Bronchial epithelial cell (primary cell): ENCODE data around the gene DDX25. TPM values are rescaled to one million over a fixed set of nuclear protein-coding genes. Genes with fewer than 3 reads are reported as not detected.

ENCODE experiments used
- DNase-seq: peaks from one replicate; pipeline ENCODE4 v3.0.0-alpha.2; 2010; ENCODE audit warnings: low read depth
- FAIRE-seq: peaks from 2 replicates; lab custom pipeline; 2011; peaks lifted over from hg19 to GRCh38; lab: Jason Lieb, UNC
- H3K27me3 ChIP-seq: 2 replicates; pipeline ENCODE4 v1.5.1; 2011; ENCODE audit warnings: low read length; ENCODE audit not compliant: control insufficient read depth, insufficient read depth
- H3K36me3 ChIP-seq: 2 replicates; pipeline ENCODE4 v1.5.1; 2011; ENCODE audit warnings: low read length; ENCODE audit not compliant: control insufficient read depth, insufficient read depth
- H3K4me3 ChIP-seq: 2 replicates; pipeline ENCODE4 v1.5.1; 2011; ENCODE audit warnings: mild to moderate bottlenecking, low read depth, low read length, control low read depth
- total RNA-seq: library from RNA; depleted of rRNA; stranded (reverse); fragments of >200 nt; gene quantifications from 2 replicates; pipeline ENCODE4 v1.2.1, GENCODE V29; 2014
- TF ChIP-seq, protein P1 (sequence below): IDR thresholded peaks from 2 replicates; pipeline ENCODE4 v1.5.1; 2011; ENCODE audit warnings: mild to moderate bottlenecking, moderate library complexity, low read length, control low read depth, inconsistent platforms; ENCODE audit not compliant: insufficient read depth, severe bottlenecking

DDX25 gene
- total RNA-seq, 1 donor from 2014 or later: not detected

- TF ChIP-seq, protein P1, sequence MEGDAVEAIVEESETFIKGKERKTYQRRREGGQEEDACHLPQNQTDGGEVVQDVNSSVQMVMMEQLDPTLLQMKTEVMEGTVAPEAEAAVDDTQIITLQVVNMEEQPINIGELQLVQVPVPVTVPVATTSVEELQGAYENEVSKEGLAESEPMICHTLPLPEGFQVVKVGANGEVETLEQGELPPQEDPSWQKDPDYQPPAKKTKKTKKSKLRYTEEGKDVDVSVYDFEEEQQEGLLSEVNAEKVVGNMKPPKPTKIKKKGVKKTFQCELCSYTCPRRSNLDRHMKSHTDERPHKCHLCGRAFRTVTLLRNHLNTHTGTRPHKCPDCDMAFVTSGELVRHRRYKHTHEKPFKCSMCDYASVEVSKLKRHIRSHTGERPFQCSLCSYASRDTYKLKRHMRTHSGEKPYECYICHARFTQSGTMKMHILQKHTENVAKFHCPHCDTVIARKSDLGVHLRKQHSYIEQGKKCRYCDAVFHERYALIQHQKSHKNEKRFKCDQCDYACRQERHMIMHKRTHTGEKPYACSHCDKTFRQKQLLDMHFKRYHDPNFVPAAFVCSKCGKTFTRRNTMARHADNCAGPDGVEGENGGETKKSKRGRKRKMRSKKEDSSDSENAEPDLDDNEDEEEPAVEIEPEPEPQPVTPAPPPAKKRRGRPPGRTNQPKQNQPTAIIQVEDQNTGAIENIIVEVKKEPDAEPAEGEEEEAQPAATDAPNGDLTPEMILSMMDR: no peak
- FAIRE-seq: no peak
- H3K27me3 ChIP-seq: no peaks in the 10 kb centered on the region
- peak; percentile 82 for DNase-seq
- H3K4me3 ChIP-seq: no peak overlapping the region
- H3K36me3 ChIP-seq: no peaks in the 10 kb centered on the region
Measured at GRCh38 chr11:125976156-125976555, 71.8 kb downstream of the DDX25 start.

DNA sequence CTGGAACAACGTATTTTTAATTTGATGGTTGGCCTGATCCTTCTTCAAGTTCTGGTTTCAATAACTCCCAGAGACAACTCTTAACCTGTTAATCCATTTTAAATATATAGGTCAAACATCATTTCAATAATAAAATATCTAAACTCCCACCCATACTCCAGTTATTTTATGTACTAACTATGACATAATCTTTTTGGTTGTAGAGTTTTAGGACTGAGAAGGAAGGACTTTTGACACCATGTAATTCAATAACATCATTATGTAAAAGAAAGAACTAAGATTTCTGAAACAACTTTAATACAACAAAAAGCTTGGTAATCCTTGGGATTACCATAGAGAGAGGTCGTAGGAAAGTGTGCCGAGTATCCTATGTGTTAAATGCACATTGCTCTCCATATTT lies 73.0 kb downstream of the DDX25 start:
- FAIRE-seq (no peak), DNase-seq (no peak)
- Histone ChIP-seq H3K27me3 (no peaks in the 10 kb centered on the region), H3K4me3 (no peak overlapping the region), H3K36me3 (no peaks in the 10 kb centered on the region)
- TF ChIP-seq, protein P1: no peak

GRCh38 chr11:125978181-125978716 lies 73.9 kb downstream of the DDX25 start:
- Histone ChIP-seq H3K4me3 (no peak overlapping the region), H3K36me3 (no peaks in the 10 kb centered on the region), H3K27me3 (no peaks in the 10 kb centered on the region)
- no peak for DNase-seq
- TF ChIP-seq, protein P1: no peak
- no peak for FAIRE-seq

Other genes with a start within 250 kb of the DDX25 start
- not detected in 2 replicates for gene ACRV1, start 223.7 kb upstream of the DDX25 start, total RNA-seq
- gene PATE1, start 158.2 kb upstream of the DDX25 start, total RNA-seq: not detected in 2 replicates
- not detected in 2 replicates for gene PATE2, start 125.7 kb upstream of the DDX25 start, total RNA-seq
- gene PATE3, start 116.4 kb upstream of the DDX25 start, total RNA-seq: not detected in 2 replicates
- gene PATE4, start 71.2 kb upstream of the DDX25 start, total RNA-seq: not detected in 2 replicates
- 2.9 and 3.5 TPM in 2 replicates for gene HYLS1, start 16.8 kb upstream of the DDX25 start, total RNA-seq
- 11.6 and 19.5 TPM in 2 replicates for gene PUS3, start 1.3 kb upstream of the DDX25 start, total RNA-seq
- 0.38 TPM in 1 of 2 replicates, not detected in the other for gene VSIG10L2, start 41.5 kb downstream of the DDX25 start, total RNA-seq
- gene CDON, start 158.4 kb downstream of the DDX25 start, total RNA-seq: 2.9 TPM in 2 replicates